Measurements from ENCODE around the gene LZTS3. TPM values are rescaled to one million over a fixed set of nuclear protein-coding genes. Genes with fewer than 3 reads are reported as not detected.

LZTS3 gene
- polyA plus RNA-seq, 3 donors, result 0.05 to 0.45 TPM; not detected in 1

DNA sequence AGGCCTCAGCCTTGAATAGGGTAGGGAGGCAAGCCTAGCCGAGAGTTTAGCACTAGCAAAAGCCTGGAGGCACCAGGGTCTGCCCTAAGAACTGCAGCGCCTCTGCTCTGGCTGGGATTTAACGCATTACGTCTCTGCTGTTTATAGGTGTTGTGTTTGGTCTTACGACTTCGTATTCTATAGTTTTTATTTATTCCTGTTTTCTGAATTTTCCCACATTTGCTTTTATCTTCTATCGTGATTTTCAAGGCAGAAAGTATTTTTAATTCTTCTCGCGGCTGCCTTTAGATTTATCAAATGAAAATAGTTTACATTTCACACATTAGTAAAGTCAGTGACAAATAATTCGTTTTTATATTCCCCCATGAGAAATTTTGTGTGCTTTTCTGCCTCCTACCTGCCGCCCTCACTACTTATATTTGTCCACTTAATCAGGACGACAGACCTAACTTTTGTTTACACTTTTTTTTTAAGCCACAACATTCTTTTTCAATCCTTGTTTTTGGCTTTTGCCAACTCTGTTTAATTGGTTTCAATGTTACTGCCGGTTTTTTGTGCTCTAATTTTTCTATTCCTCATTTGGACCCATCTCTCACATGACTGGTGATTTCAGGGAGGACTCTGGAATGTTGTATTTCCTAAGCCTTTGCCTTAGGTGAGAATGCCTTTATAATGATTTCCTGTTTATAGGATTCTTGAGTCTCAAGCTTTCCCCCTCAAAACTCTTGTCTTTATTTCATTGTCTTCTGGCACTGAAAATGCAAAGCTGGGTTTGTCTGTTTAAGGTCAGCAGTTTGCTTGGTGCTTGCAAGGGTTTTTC lies 1.3 kb upstream of the LZTS3 start:
- DNase-seq, result no peak
- Histone ChIP-seq H3K36me3 (replicated peaks in 1 of 2; ENCODE audit: control insufficient read depth in 1 of 2, insufficient read depth in 2 of 2, low read length in 2 of 2) (no peaks in the 10 kb centered on the region), H3K79me2 (ENCODE audit: insufficient read depth, low read length) (no peaks in the 10 kb centered on the region), H4K20me1 (ENCODE audit: insufficient read depth, low read length) (no peaks in the 10 kb centered on the region), H3K27ac (ENCODE audit: low read depth in 1 of 2, low read length in 2 of 2) (no peak overlapping the region), H3K4me2 (replicated peaks; ENCODE audit: extremely low read depth, low read length, poor library complexity, severe bottlenecking) (peak overlapping the region; percentile 98), H3K9me3 (replicated peaks in 1 of 2; ENCODE audit: control insufficient read depth in 1 of 2, insufficient read depth in 1 of 2, low read length in 2 of 2) (no peaks in the 10 kb centered on the region), H3K4me1 (ENCODE audit: control insufficient read depth in 1 of 2, insufficient read depth in 2 of 2, low read length in 2 of 2) (peaks cover 15 to 20% of the 10 kb centered on the region in 2 donors), H2AFZ (ENCODE audit: insufficient read depth, low read depth, low read length, poor library complexity, severe bottlenecking) (peak overlapping the region; percentile 85), H3K27me3 (ENCODE audit: control insufficient read depth in 2 of 2, insufficient read depth in 2 of 2, low read length in 2 of 2) (peaks cover 30 to 53% of the 10 kb centered on the region in 2 donors), H3K9ac (ENCODE audit: insufficient read depth, low read length, poor library complexity, severe bottlenecking) (peak overlapping the region; percentile 62), H3K4me3 (replicated peaks in 1 of 3; ENCODE audit: low read depth in 2 of 3, low read length in 3 of 3) (peak overlapping the region in 2 of 3 experiments; percentile 76 to 87)
- TF ChIP-seq, protein P1, sequence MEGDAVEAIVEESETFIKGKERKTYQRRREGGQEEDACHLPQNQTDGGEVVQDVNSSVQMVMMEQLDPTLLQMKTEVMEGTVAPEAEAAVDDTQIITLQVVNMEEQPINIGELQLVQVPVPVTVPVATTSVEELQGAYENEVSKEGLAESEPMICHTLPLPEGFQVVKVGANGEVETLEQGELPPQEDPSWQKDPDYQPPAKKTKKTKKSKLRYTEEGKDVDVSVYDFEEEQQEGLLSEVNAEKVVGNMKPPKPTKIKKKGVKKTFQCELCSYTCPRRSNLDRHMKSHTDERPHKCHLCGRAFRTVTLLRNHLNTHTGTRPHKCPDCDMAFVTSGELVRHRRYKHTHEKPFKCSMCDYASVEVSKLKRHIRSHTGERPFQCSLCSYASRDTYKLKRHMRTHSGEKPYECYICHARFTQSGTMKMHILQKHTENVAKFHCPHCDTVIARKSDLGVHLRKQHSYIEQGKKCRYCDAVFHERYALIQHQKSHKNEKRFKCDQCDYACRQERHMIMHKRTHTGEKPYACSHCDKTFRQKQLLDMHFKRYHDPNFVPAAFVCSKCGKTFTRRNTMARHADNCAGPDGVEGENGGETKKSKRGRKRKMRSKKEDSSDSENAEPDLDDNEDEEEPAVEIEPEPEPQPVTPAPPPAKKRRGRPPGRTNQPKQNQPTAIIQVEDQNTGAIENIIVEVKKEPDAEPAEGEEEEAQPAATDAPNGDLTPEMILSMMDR (IDR thresholded peaks at IDR 0.05), result no peak
- H3K9me3 Mint-ChIP-seq, result peaks cover 0 to 13% (median 2%) of the 10 kb centered on the region in 7 donors
- peak overlapping the region; percentile 86 to 94 for H3K4me3 Mint-ChIP-seq
- H3K27me3 Mint-ChIP-seq (ENCODE audit: low read depth in 3 of 3), result peaks cover 60 to 65% (median 61%) of the 10 kb centered on the region in 3 donors
- peaks cover 21% of the 10 kb centered on the region for H3K4me1 Mint-ChIP-seq
- 30% methylated on average over 4 of the region's 13 CpGs for WGBS (ENCODE audit: insufficient coverage)
- H3K36me3 Mint-ChIP-seq, result peaks cover 0 to 4% of the 10 kb centered on the region in 2 donors
- intact Hi-C loops (cut with micrococcal nuclease), result no loop called here
- no peak overlapping the region for H3K27ac Mint-ChIP-seq

DNA sequence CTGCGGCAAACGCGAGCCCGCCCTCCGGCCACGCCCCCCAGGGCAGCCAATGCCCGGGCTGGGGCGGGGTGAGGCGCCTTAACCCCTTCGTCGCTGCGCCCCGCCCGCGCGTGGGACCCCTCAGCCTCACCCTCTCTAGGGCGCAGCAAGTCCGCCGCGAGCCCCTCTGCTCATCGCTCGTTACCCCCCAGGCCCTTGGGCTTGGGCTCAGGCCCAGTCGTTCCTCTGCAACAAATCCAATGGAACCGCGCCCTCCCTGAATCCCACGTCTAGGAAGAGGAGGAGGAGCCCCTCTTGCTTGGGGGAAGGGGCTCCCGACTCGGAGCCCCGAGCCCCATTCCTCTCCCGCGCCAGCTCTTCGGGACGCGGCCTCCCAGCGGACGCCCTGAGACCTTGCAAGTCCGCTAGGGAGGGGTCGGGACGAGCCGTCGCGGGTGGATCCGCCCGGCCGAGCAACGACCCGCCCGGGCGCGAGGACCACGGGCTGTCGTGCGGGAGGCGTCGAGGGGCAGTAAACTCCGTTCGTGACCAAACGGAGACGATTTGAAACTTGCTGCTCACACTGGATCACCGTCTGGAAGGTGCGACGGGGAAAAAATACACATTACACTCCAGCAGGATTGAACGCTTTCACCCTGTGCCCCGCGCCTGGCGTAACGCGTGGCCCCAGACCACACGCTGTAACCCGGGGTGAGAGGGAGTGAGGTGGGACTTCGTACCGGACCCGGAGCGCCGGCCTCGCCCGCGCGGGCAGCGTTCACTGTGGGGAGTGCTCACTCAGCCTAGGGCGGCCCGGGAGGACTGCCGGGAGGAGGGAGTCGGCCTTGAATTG lies 477 bp upstream of the LZTS3 start:
- peak overlapping the region; percentile 86 to 94 for H3K4me3 Mint-ChIP-seq
- peaks cover 0 to 7% of the 10 kb centered on the region in 2 donors for H3K36me3 Mint-ChIP-seq
- intact Hi-C loops (cut with micrococcal nuclease), result no loop called here

More for the DNA sequence above, 477 bp upstream of the LZTS3 start:
- Histone ChIP-seq H3K36me3 (replicated peaks in 1 of 2; ENCODE audit: control insufficient read depth in 1 of 2, insufficient read depth in 2 of 2, low read length in 2 of 2) (no peaks in the 10 kb centered on the region), H3K4me3 (replicated peaks in 1 of 3; ENCODE audit: low read depth in 2 of 3, low read length in 3 of 3) (peak overlapping the region; percentile 32 to 87 (median 76)), H3K4me2 (replicated peaks; ENCODE audit: extremely low read depth, low read length, poor library complexity, severe bottlenecking) (peak overlapping the region; percentile 98), H2AFZ (ENCODE audit: insufficient read depth, low read depth, low read length, poor library complexity, severe bottlenecking) (peak overlapping the region; percentile 85), H3K27me3 (ENCODE audit: control insufficient read depth in 2 of 2, insufficient read depth in 2 of 2, low read length in 2 of 2) (peaks cover 34 to 60% of the 10 kb centered on the region in 2 donors), H3K79me2 (ENCODE audit: insufficient read depth, low read length) (no peaks in the 10 kb centered on the region), H3K9me3 (replicated peaks in 1 of 2; ENCODE audit: control insufficient read depth in 1 of 2, insufficient read depth in 1 of 2, low read length in 2 of 2) (peaks cover 0 to 2% of the 10 kb centered on the region in 2 donors), H4K20me1 (ENCODE audit: insufficient read depth, low read length) (no peaks in the 10 kb centered on the region), H3K9ac (ENCODE audit: insufficient read depth, low read length, poor library complexity, severe bottlenecking) (peak overlapping the region; percentile 62), H3K4me1 (ENCODE audit: control insufficient read depth in 1 of 2, insufficient read depth in 2 of 2, low read length in 2 of 2) (peaks cover 15 to 20% of the 10 kb centered on the region in 2 donors), H3K27ac (ENCODE audit: low read depth in 1 of 2, low read length in 2 of 2) (no peak overlapping the region)
- peaks cover 66 to 74% (median 69%) of the 10 kb centered on the region in 3 donors for H3K27me3 Mint-ChIP-seq (ENCODE audit: low read depth in 3 of 3)
- peak; percentile 58 to 60 (median 60) for DNase-seq
- H3K9me3 Mint-ChIP-seq, result peaks cover 0 to 13% (median 4%) of the 10 kb centered on the region in 7 donors
- 1% methylated on average over 75 of the region's 84 CpGs for WGBS (ENCODE audit: insufficient coverage)
- TF ChIP-seq, protein P1 (IDR thresholded peaks at IDR 0.05), result peak; percentile 42
- H3K4me1 Mint-ChIP-seq, result peaks cover 21% of the 10 kb centered on the region
- H3K27ac Mint-ChIP-seq, result peak overlapping the region in 3 of 7 donors; percentile 48 to 76 (median 63)
